HG03378 (cell line): Measurements from ENCODE around the gene S100A8.

Source experiments
- ATAC-seq: cut with Tn5 transposase; IDR thresholded peaks from one replicate; pipeline ENCODE4 v1.9.1; 2021; ENCODE audit warnings: mild to moderate bottlenecking, moderate library complexity; ENCODE audit not compliant: unreplicated experiment

Gene S100A8

GRCh38 chr1:153393926-153394325 lies 3.1 kb upstream of the S100A8 start:
- ATAC-seq: no peak

- ATAC-seq: no peak
Observed at GRCh38 chr1:153392822-153393221, 1.9 kb upstream of the S100A8 start.

GRCh38 chr1:153392258-153392657 lies 1.4 kb upstream of the S100A8 start:
- no peak for ATAC-seq

GRCh38 chr1:153389973-153390879 lies 647 bp downstream of the S100A8 start:
- ATAC-seq: no peak

- ATAC-seq: no peak
Observed at GRCh38 chr1:153389401-153389800, 1.5 kb downstream of the S100A8 start.

GRCh38 chr1:153387785-153388184 lies 3.1 kb downstream of the S100A8 start:
- no peak for ATAC-seq

GRCh38 chr1:153387001-153387400 lies 3.9 kb downstream of the S100A8 start:
- no peak for ATAC-seq

- no peak for ATAC-seq
Observed at GRCh38 chr1:153386500-153386901, 4.4 kb downstream of the S100A8 start.

GRCh38 chr1:153384958-153385580 lies 5.8 kb downstream of the S100A8 start:
- no peak for ATAC-seq

GRCh38 chr1:153380711-153381110 lies 10.2 kb downstream of the S100A8 start:
- ATAC-seq: no peak

- no peak for ATAC-seq
Observed at GRCh38 chr1:153379591-153379990, 11.3 kb downstream of the S100A8 start.

- no peak for ATAC-seq
Observed at GRCh38 chr1:153375511-153375910, 15.4 kb downstream of the S100A8 start, which contains the start of gene S100A12. S100A12 (minus strand) TSS chr1:153375621; CDS start chr1:153374592, 1,029 bp downstream.

GRCh38 chr1:153374071-153374470 lies 16.8 kb downstream of the S100A8 start:
- ATAC-seq: no peak

GRCh38 chr1:153372571-153372970 lies 18.3 kb downstream of the S100A8 start:
- no peak for ATAC-seq

- ATAC-seq: no peak
Observed at GRCh38 chr1:153371231-153371630, 19.6 kb downstream of the S100A8 start.

- no peak for ATAC-seq
Observed at GRCh38 chr1:153370146-153370545, 20.7 kb downstream of the S100A8 start.

GRCh38 chr1:153368495-153368894 lies 22.4 kb downstream of the S100A8 start:
- no peak for ATAC-seq

- ATAC-seq: no peak
Observed at GRCh38 chr1:153367090-153367489, 23.8 kb downstream of the S100A8 start.

- ATAC-seq: no peak
Observed at GRCh38 chr1:153366261-153366660, 24.6 kb downstream of the S100A8 start.

GRCh38 chr1:153365696-153366095 lies 25.2 kb downstream of the S100A8 start:
- no peak for ATAC-seq

- ATAC-seq: no peak
Observed at GRCh38 chr1:153364766-153365666, 25.9 kb downstream of the S100A8 start.
